WTC11 (cell line): Measurements from ENCODE around the gene ARHGAP44. TPM values are rescaled to one million over a fixed set of nuclear protein-coding genes. Genes with fewer than 3 reads are reported as not detected.

ENCODE experiments used
- ATAC-seq: fragments of 200-7000 bp; cut with Tn5 transposase; 2 replicates; pipeline ENCODE4 v1.10.0; 2021; ENCODE audit warnings: mild to moderate bottlenecking, moderate library complexity
- CTCF ChIA-PET: fragments of 300-600 bp; sonication (Branson Sonifier 250); formaldehyde crosslinking; loops from one replicate; lab custom pipeline; 2021; ENCODE audit warnings: antibody characterized with exemption; lab: Charles Lee
- POLR2A ChIA-PET: fragments of 350-600 bp; sonication (Branson Sonifier 250); formaldehyde crosslinking; loops from one replicate; lab custom pipeline; 2021; ENCODE audit warnings: antibody characterized with exemption; lab: Charles Lee
- DNase-seq: peaks from one replicate; pipeline ENCODE4 v3.0.0; 2021; ENCODE audit warnings: low spot score
- H3K27ac Mint-ChIP-seq: 2 replicates; pipeline ENCODE4 v1.8.0; 2021; ENCODE audit warnings: mixed read lengths
- H3K27me3 Mint-ChIP-seq: 2 replicates; pipeline ENCODE4 v1.8.0; 2021; ENCODE audit warnings: low read depth, mild to moderate bottlenecking, moderate library complexity, mixed read lengths
- H3K36me3 Mint-ChIP-seq: 2 replicates; pipeline ENCODE4 v1.8.0; 2021; ENCODE audit warnings: mixed read lengths
- H3K4me1 Mint-ChIP-seq: 2 replicates; pipeline ENCODE4 v1.8.0; 2022; ENCODE audit warnings: mixed read lengths
- H3K4me3 Mint-ChIP-seq: 2 replicates; pipeline ENCODE4 v1.8.0; 2021; ENCODE audit warnings: mild to moderate bottlenecking, moderate library complexity, mixed read lengths
- H3K9me3 Mint-ChIP-seq: 2 replicates; pipeline ENCODE4 v1.8.0; 2021; ENCODE audit warnings: mixed read lengths
- E2F4 ChIP-seq: sonication (generic); formaldehyde crosslinking; IDR thresholded peaks from 2 replicates; pipeline ENCODE4 v1.8.1; 2022; ENCODE audit warnings: low read depth, mild to moderate bottlenecking, moderate library complexity, missing genetic modification reagents, borderline replicate concordance
- FOXK1 ChIP-seq: sonication (generic); formaldehyde crosslinking; IDR thresholded peaks from 2 replicates; pipeline ENCODE4 v1.8.0; 2022; ENCODE audit warnings: mild to moderate bottlenecking, moderate library complexity, missing genetic modification reagents
- GABPB1 ChIP-seq: sonication (generic); formaldehyde crosslinking; IDR thresholded peaks from 2 replicates; pipeline ENCODE4 v1.8.1; 2023; ENCODE audit warnings: mild to moderate bottlenecking, missing genetic modification reagents
- JAZF1 ChIP-seq: fragments of 250-450 bp; sonication (Bioruptor Pico); IDR thresholded peaks from 2 replicates; pipeline ENCODE4 v1.9.0; 2021; ENCODE audit warnings: moderate library complexity, mild to moderate bottlenecking, inconsistent platforms
- MAX ChIP-seq: sonication (generic); formaldehyde crosslinking; IDR thresholded peaks from 2 replicates; pipeline ENCODE4 v1.8.0; 2022; ENCODE audit warnings: mild to moderate bottlenecking, missing genetic modification reagents
- NFE2L1 ChIP-seq: sonication (generic); formaldehyde crosslinking; IDR thresholded peaks from 2 replicates; pipeline ENCODE4 v1.8.1; 2023; ENCODE audit warnings: missing genetic modification reagents
- NR1H2 ChIP-seq: sonication (generic); formaldehyde crosslinking; IDR thresholded peaks from 2 replicates; pipeline ENCODE4 v1.9.0; 2021; ENCODE audit warnings: mild to moderate bottlenecking, moderate library complexity, missing genetic modification reagents
- OVOL2 ChIP-seq: fragments of 250-450 bp; sonication (Bioruptor Pico); IDR thresholded peaks from 2 replicates; pipeline ENCODE4 v1.9.0; 2021; ENCODE audit warnings: mild to moderate bottlenecking, borderline replicate concordance
- PRDM15 ChIP-seq: sonication (generic); formaldehyde crosslinking; IDR thresholded peaks from 2 replicates; pipeline ENCODE4 v1.8.0; 2022; ENCODE audit warnings: missing genetic modification reagents
- SMAD3 ChIP-seq: sonication (generic); formaldehyde crosslinking; IDR thresholded peaks from 2 replicates; pipeline ENCODE4 v1.8.0; 2022; ENCODE audit warnings: missing genetic modification reagents, mild to moderate bottlenecking, borderline replicate concordance
- TCF7 ChIP-seq: sonication (generic); formaldehyde crosslinking; IDR thresholded peaks from 2 replicates; pipeline ENCODE4 v1.8.0; 2022; ENCODE audit warnings: mild to moderate bottlenecking, low read depth, missing genetic modification reagents, moderate library complexity
- TEAD1 ChIP-seq: sonication (generic); formaldehyde crosslinking; IDR thresholded peaks from 2 replicates; pipeline ENCODE4 v1.8.0; 2022; ENCODE audit warnings: mild to moderate bottlenecking, missing genetic modification reagents
- USF2 ChIP-seq: sonication (generic); formaldehyde crosslinking; IDR thresholded peaks from 2 replicates; pipeline ENCODE4 v1.8.1; 2023; ENCODE audit warnings: mild to moderate bottlenecking, missing genetic modification reagents, moderate library complexity
- ZBTB21 ChIP-seq: sonication (generic); formaldehyde crosslinking; IDR thresholded peaks from 2 replicates; pipeline ENCODE4 v1.8.1; 2023; ENCODE audit warnings: mild to moderate bottlenecking, missing genetic modification reagents, borderline replicate concordance
- ZNF281 ChIP-seq: sonication (generic); formaldehyde crosslinking; IDR thresholded peaks from 2 replicates; pipeline ENCODE4 v1.8.0; 2023; ENCODE audit warnings: mild to moderate bottlenecking, missing genetic modification reagents
- ZNF317 ChIP-seq: sonication (generic); formaldehyde crosslinking; IDR thresholded peaks from 2 replicates; pipeline ENCODE4 v1.8.1; 2023; ENCODE audit warnings: low read depth, mild to moderate bottlenecking, moderate library complexity, missing genetic modification reagents, borderline replicate concordance
- total RNA-seq: library from RNA; stranded (reverse); gene quantifications from 3 replicates; pipeline ENCODE4 v1.2.3, GENCODE V29; 2021

Gene ARHGAP44
- total RNA-seq, 1 experiment from 2014 or later, result 23.8 TPM

- Mint-ChIP-seq H3K4me3 (no peak overlapping the region), H3K27me3 (no peaks in the 10 kb centered on the region), H3K9me3 (peaks cover 4% of the 10 kb centered on the region), H3K36me3 (peaks cover 28% of the 10 kb centered on the region), H3K4me1 (no peaks in the 10 kb centered on the region), H3K27ac (no peak overlapping the region)
- ATAC-seq, result no peak
- DNase-seq, result no peak
- TF ChIP-seq ZNF281 (CRISPR knock-in tag) (no peak), JAZF1 (CRISPR knock-in tag) (no peak), MAX (CRISPR knock-in tag) (no peak), E2F4 (CRISPR knock-in tag) (no peak), PRDM15 (CRISPR knock-in tag) (no peak), NFE2L1 (CRISPR knock-in tag) (no peak)
- POLR2A ChIA-PET, result no interaction called here
- CTCF ChIA-PET, result interaction anchor here (0.7 kb wide), 1 partner anchor 109 kb away, joined by 3 read pairs; no protein-coding TSS in a partner anchor
Measured at GRCh38 chr17:12922120-12922519, 132.8 kb downstream of the ARHGAP44 start.

- ChIA-PET CTCF (no interaction called here), POLR2A (no interaction called here)
- Mint-ChIP-seq H3K27ac (no peak overlapping the region), H3K4me1 (no peaks in the 10 kb centered on the region), H3K36me3 (peaks cover 9% of the 10 kb centered on the region), H3K9me3 (peaks cover 3% of the 10 kb centered on the region), H3K27me3 (no peaks in the 10 kb centered on the region), H3K4me3 (no peak overlapping the region)
- TF ChIP-seq FOXK1 (CRISPR knock-in tag), result no peak
- TF ChIP-seq PRDM15 (CRISPR knock-in tag), result no peak
- no peak for TF ChIP-seq TEAD1 (CRISPR knock-in tag)
- TF ChIP-seq ZNF317 (CRISPR knock-in tag), result no peak
- TF ChIP-seq SMAD3 (CRISPR knock-in tag), result no peak
- TF ChIP-seq USF2, result no peak
- TF ChIP-seq GABPB1 (CRISPR knock-in tag), result no peak
- TF ChIP-seq NR1H2 (CRISPR knock-in tag), result no peak
- TF ChIP-seq OVOL2 (CRISPR knock-in tag), result no peak
- no peak for TF ChIP-seq TCF7 (CRISPR knock-in tag)
- no peak for TF ChIP-seq E2F4 (CRISPR knock-in tag)
- TF ChIP-seq ZBTB21 (CRISPR knock-in tag), result no peak
- no peak for TF ChIP-seq ZNF281 (CRISPR knock-in tag)
- no peak for ATAC-seq
- DNase-seq, result no peak
Measured at GRCh38 chr17:12924614-12925013, 135.3 kb downstream of the ARHGAP44 start.
